ENCODE results near the gene CRIP1.

The CRIP1 gene

DNA sequence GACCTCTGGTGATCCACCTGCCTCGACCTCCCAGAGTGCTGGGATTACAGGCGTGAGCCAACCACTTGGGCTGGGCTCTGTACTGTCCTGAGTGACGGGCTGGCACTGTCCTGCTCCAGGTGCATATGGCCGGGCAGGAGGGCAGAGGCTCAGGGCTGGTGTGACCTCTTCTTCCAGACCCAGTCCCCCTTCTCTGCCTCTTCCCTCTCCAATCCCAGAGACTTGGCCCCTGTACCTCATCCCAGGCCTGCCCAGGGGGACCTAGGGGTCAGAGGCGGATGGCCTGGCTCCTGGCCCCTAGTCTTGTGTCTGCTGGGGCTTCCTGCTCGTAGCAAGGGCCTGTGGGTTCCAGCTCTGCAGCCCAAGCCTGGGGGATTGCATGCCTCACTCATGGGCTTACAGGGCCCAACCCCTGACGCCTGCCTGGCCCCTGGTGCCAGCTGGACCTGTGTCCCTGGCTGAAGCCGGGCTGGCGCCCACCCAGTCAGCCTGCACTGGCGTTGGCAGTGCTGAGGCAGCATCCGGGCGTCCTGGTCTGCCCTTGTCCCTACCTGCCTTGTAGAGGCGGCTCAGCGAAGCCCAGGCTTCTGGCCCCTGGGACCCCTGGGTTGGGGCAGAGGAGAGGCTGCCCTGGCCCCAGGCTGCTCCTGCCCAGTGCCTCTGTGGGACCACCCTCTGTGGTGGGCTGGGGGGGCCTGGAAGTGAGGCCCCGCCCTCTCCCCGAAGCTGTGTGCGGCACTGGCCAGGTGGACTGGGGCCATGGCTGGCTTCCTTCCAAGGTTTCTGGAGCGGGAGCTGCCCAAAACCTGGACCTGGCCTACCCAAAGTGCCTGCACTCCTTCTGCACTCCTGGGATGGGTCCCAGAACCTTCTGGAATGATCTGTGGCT, 8.7 kb downstream of the CRIP1 start:
- no peak for DNase-seq

DNA sequence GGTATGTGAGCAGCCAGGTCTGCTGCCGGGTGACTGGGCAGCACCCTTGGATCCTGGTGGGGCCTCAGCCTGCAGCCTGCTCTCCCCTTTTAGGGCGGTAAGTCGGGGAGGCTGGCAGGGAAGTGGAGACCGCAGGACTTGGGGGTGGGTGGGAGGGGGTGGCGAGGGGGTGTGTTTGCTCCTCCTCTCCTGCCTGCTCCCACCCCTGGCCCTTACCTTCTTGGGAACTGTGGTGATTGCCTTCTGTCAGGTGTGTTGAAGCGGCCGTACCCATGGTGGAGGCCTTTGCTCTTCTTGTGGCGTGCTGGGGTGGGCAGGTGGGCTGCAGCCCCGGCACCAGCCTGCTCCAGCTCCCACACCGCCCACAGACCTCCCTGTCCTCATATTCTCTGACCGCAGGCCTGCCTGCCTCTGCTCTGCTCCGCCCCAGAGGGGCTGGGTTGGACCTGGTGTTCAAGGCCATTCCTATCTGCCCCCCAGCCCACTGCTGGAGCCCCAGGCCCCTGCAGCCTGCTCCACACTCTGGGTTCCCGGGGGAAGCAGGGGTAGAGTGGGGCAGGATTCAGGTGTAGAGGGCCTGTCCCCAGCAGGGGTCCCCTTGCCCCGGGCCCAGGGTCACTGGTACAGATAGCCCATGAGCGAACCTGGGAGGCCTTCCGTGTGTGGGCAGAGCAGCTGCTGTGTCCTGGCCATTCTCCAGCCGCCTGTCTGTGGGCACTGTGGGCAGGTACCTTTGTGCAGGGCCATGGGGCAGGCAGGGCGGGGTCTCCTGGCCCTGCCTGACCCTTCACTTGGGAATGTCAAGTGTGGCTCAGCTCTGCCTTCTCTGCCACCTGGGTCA, 9.5 kb downstream of the CRIP1 start:
- no peak for DNase-seq

- no peak for DNase-seq
Observed at GRCh38 chr14:105496831-105497591, 10.3 kb downstream of the CRIP1 start.

GRCh38 chr14:105497671-105498429, 11.2 kb downstream of the CRIP1 start:
- DNase-seq: no peak

DNA sequence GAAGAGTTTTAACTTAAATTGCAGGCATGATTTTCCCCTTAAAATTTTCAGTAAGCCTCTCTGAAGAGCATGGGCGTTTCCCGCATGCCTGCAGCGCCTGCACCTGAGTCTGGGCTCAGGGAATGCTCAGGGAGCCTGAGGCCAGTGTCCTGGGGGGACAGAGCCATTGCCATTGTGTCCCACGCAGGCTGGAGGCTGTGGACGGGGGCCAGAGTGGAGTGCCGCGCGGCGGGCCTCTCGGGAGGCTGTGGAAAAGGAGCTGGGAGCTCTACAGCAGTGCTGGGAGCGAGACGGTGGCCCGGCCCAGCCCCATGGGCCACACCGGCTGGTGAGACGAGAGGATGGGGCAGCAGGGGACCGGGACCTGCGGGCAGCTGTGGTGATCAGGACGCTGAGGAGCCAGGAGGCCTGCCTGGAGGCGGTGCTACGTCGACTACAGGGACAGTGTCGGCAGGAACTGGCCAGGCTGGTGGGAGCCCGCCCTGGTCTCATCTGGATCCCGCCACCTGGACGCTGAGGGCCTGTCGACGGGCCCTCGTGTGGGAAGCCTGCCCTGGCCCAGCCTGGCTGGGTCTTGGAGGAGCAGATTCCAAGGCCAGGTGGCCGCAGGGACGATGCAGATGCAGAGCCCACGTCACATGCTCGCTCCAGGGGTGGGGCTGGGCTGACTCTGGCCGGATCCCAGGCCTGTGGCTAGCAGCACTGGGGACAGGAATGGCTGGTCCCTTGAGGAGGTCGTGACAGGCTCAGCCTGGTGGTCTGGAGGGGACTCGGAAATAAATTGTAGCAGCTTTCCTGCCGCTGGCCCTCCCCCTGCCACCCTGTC, 12.0 kb downstream of the CRIP1 start:
- no peak for DNase-seq

- no peak for DNase-seq
Observed at GRCh38 chr14:105499256-105500035, 12.8 kb downstream of the CRIP1 start.

- DNase-seq: no peak
Observed at GRCh38 chr14:105500036-105500725, 13.5 kb downstream of the CRIP1 start.

DNA sequence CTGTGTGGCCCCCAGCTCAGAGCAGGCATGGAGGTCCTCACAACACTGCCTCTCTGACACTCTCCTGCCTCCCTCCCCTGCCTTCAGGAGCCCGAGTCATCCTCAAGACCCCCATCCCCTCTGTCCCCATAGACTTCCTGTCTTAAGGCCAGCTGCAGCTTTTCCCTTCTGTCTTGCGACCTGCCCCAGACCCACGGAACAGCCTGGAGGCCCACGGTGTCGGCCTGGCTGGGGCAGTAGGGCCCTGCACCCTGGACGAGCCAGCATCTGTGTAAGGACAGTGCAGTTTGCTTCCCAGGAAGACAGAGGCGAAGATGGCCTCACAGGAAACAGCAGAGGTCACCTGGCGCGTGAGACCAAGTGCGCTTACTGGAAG, 14.0 kb downstream of the CRIP1 start:
- no peak for DNase-seq

DNA sequence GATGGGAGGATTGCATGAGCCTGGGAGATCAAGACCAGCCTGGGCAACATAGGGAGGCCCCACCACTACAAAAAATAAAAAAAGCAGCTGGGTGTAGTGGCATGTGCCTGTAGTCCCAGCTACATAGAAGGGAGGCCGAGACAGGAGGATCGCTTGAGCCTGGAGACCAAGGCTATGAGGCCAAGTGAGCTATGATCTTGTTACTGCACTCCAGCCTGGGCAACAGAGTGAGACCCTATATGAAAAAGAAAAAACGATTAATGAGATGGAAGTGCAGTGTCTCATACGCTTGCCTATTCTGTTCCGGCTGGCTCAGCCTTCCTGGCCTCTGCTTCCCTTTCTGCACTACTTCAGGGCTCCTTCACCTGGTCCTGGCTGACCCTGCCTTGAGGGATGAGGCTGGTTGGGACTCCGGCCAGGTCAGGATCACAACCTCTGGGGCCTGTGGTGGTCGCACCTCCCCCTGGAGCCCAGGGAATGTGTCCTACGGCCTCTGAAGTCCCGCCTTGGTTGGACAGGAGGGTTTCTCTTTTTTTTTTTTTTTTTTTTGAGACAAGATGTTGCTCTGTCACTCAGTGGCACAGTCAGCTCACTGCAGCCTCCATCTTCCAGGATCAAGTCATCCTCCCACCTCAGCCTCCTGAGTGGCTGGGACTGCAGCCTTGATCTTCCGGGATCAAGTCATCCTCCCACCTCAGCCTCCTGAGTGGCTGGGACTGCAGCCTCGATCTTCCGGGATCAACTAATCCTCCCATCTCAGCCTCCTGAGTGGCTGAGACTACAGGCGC, 15.0 kb downstream of the CRIP1 start:
- no peak for DNase-seq

- no peak for DNase-seq
Observed at GRCh38 chr14:105502446-105503295, 16.0 kb downstream of the CRIP1 start.

DNA sequence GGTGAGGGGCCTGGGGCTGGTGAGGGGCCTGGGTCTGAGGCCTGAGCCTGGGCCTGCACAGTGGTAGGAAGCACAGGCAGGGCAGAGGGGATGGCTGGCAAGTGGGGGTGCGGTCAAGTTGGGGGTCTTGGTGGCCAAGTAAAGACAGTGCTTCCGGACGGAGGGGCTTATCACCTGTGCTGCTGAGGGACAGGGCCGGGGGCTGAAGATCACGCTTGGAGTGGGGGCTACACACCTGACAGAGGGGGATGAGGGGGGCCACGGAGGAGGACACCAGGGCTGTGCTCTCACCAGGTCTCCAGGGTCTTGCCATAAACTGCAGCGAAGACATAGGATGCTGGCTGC, 16.6 kb downstream of the CRIP1 start:
- no peak for DNase-seq

DNA sequence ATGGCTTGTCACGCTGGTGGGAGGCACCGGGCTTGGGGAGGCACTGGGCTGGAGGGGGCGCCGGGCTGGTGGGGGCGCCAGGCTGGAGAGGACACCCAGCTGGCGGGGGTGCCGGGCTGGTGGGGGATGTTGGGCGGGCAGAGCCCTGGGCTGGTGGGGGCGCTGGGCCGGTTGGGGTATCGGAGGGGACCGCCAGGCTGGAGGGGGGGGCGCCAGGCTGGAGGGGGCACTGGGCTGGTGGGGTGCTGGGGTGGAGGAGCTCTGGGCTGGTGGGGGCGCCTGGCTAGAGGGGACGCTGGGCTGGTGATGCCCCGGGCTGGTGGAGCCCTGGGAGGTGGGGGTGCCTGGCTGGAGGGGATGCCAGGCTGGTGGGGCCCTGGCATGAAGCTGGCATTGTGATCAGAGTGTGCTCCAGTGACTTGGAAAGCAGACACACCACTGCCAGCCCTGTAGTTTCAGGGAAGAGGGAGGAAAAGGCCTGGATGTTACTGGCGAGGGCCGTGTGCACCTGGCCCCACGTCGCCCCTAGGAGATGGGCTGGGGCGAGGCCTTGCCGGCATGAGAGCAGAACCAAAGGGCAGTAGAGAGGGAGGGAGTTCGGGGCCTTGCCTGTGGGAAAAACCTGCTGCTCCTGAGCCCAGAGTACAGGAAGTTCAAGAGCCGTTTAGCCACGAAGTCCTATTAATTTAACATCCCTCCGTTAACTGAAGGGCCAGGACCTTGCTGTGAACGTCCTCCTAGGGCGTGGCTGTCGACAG, 17.4 kb downstream of the CRIP1 start:
- DNase-seq: no peak

GRCh38 chr14:105505101-105505500, 18.4 kb downstream of the CRIP1 start:
- no peak for DNase-seq

DNA sequence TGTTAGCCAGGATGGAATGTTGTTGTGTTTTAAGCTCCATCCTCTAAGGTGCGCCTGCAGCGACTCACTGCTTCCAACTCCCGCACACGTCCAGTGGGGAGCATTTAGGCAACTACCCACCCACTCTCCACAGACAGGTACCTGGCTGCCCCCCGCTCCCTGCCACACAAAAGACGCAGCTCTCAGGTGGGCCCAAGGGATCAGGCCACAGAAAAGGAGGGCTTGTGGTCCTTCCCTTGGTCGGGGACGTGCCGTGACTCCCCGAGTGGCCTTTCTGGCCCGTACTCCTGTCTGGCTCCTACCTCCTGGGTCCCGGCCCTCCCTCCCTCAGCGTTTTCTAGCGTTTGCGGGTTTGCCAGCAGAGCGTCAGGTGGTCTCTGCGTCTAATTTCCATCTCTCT, 20.6 kb downstream of the CRIP1 start:
- DNase-seq: no peak

DNA sequence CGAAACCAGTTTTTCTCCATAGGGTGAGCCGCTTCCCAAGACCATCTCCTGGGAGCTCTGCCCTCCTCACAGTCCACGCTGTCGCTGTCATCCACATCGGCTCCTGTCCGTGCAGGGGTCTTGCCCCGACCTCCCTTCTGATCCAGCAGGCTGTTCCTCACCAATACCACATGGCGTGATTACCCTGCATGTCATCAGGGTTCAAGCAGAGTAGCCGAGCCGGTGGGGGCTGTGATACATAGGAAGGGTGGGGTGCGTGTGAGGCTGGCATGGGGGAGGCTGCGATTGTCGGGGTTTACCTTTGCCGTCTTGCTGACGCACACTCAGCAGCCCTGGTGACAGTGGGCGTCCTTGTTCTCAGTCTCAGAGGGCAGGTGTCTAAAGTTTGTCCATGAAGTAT, 21.4 kb downstream of the CRIP1 start:
- DNase-seq: no peak

GRCh38 chr14:105508601-105509000, 21.9 kb downstream of the CRIP1 start:
- no peak for DNase-seq

DNA sequence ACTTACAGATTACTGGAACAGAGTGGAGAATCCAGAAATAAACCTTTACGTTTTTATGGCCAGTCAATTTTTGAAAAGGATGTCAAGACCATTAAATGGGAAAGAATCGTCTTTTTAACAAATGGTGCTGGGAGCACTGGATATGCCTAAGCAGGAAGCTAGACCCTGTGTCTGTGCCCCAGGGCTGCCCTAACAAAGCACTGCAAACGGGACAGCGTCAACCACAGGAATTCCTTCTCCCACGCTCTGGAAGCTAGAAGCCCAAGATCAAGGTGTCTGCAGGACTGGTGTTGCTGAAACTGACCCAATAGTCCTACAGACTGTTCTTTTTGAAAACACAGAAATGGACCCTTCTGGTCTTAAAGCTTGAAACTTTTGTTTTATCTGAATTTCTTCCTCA, 30.4 kb downstream of the CRIP1 start:
- DNase-seq: no peak

All from effector CD4-positive, alpha-beta T cell (primary cell).